Amniotic stem cell (primary cell): ENCODE measurements around the gene C2CD4D.

ENCODE experiments used
- DNase-seq: peaks from one replicate; lab custom pipeline; 2025; lab: John Stamatoyannopoulos, UW

C2CD4D gene

DNA sequence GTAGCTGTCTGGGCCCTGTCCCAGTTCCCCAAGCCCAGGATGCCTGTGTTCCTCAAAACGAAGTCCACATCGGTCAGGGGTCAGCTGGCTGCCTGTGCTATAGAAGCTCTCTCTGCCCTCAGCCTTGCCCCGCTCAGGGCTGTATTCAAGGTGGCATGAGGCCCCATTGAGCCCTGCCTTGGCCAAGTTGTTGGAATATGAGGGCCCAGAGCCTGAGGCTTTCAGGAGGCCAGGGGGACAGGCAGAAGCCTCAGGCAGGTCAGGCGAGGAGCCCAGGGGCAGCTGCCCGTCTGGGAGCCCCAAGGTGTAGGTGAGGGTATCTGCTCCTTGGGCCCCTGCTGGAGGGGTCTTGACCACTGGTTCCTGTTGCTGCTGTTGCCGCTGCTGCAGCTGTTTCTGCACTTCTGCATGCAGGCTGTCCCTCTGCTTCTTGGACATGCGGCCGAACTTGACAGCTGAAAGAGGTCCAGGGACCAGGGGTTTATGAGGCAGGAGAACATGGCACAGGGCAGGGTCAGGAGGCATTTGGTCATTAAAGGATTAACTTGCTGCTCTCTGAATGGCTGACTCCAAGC is 24.6 kb downstream of the C2CD4D start:
- DNase-seq = no peak

DNA sequence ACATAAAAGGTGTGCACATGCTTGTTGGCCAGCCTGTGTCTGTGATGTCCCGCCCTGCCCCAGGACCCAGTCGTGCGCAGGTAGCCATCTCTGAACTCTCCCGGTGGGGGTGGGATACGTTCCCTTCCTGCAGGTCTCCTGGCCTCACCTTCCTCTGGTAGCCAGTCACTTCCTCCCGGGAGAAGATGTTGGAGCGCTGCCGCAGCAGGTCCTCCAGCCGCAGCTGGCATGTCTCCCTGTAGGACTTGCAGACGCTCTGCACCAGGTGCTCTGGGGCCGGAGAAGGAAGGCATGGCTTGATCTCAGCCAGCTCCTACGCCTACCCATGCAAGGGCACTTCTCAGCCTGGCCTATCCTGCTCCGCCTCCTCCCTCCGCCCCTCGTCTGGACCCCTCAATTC is 25.2 kb downstream of the C2CD4D start:
- no peak for DNase-seq

DNA sequence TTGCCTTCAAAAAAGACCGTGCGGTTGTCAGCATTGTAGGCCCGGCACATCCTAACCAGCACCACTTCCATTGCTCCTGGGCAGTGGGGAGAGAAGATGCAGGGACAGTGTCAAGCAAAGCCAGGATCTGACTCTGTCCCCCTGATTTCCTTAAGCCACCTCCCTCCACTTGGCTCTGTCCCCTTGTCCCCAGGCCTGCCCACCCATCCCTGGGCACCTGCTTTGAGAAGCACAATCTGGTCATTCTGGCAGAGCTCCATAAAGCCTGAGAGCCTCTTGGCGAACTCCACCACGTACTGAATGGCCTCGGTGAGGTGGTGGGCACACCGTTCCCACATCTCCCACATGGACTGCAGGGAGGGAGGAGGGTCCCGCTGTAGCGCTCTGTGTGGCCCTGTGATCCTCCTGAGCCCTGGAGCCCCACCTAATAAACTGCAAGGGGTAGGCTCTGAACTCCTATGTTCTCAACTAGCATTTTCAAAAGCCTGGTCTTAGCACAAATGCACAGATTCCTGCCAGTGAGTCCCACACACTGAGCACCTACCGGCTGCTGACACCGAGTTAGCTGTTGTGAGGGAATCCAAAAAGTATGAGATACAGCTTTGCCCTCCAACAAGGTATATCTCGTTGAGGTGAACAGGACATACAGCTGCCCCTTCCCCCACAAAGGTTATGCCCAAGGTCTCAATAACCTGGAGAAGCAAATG is 26.2 kb downstream of the C2CD4D start:
- DNase-seq = no peak

DNA sequence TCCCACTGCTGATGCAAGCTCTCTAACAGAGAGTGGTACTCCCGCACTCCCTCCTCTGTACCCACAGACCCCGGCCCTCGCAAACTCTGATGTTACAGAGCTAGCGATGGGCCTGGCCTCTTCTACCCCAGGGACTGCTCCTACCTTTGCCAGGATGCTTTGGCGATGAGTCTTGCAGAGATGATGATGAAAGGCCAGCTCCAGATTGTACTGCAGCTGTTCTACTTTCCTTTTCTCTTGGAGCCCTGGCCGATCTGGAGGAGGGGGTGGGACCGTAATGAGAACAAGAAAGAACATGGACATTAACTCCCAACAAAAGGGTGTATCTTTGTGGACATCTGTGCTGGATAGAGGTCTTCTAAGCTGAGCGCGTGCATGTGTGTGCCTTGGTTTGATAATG is 28.4 kb downstream of the C2CD4D start:
- no peak for DNase-seq

DNA sequence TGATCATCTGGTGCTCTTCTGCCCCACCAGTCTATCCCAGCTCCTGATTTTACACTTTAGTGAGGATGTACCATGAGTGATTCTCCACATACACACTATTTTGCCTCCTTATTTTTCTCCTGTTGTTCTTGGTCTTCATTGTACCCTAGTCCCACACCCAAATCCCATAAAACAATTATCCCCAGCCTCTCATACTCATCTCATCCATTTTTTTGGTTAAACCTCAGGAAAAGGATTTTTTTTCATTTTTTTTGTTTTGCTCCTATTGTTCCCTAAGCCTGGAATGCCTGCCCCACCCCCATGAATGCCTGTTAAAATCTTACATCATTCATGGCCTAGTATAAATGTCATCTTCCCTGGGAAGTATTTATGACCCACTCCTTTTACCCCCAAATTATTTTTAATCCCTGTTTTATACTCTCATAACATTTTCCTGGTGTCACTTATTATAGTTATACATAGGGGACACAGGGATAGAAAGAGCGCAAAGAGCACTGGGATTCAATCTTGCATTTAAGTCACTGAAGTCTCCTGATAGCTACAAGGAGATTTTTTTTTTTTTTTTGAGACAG is 29.5 kb downstream of the C2CD4D start:
- no peak for DNase-seq

DNA sequence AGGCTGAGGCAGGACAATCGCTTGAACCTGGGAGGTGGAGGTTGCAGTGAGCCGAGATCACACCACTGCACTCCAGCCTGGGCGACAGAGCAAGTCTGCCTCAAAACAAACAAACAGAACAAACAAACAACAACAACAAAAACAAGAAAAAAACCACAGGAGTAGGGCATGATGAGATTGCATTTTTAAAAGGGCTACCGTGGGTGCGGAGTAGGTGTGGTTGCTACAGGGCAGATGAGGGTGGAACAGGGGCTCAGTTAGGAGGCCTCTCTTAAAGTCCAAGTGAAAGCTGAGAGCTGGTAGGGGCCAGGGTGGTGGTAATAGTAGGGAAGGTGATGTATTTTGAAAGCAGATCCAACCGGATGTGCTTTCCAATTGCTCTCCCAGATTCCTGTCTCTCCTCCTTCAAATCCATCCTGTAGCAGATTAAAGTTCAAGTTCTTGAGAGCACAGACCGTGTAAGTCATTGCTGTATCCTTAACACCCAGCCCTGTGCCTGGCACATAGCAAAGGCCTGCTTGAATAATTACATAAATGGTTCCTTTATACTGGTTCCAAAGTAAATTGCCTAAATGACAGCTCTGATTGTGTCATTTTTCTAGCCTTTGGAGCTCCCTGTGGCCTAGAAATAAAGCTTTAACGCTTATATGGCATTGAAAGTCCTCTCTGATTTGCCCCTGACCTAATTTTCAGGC is 30.2 kb downstream of the C2CD4D start:
- no peak for DNase-seq

DNA sequence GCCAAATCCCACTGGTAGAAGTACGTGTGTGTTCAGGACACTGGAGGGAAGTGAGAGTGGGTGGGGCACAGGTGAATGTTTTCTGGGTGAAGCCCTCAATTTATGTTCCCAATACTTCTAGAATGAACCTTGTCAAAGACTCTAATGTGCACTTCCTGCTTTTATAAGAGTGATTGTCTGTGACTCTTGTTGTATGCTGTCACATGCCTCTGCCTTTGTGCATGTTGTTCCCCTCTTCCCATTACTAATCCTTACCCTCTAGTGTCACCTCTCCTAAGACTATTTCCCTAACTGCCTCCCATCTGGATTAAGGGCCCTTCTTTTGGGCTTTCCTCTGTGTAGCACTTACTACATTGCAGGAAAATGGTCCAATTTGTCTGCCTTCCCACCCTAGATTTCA is 31.9 kb downstream of the C2CD4D start:
- no peak for DNase-seq

DNA sequence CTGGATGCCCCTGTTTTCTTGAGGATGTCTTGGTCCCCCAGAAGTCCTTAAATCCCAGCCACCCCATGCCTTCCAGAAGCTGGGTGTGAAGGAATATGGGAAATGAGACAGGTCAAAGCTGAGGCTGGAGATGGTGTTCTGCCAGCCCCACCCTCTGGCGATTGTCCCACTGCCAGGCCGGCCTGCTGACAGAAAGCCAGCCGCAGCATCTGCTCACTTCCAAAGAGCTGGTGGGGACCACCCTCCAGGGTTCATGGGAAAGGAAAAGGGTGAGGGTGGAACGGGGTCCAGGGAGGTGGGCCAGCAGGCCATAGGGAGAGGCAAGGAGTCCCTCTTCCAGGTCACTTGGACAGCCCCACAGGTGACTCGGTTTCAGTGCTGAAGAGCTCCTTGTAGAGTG is 32.5 kb downstream of the C2CD4D start:
- no peak for DNase-seq

DNA sequence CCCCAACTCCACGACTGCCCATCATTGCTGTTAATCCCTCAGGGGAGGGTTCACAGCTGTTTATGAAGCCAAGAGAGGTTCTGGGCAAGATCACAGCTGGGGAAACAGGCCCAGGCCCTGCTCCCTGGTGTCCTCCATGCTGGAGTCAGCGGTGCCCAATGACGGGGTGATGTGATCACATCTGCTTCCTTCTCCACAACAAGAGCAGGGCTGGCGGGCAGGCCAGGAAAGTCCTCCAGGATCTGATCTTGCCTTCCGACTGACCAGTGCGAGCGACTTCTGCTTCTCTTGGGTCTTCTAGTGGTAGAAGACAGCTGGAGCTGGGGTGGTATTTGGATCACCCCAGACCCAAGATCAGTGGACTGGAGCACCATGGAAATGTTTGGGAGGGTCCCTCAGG is 33.5 kb downstream of the C2CD4D start:
- DNase-seq = no peak

DNA sequence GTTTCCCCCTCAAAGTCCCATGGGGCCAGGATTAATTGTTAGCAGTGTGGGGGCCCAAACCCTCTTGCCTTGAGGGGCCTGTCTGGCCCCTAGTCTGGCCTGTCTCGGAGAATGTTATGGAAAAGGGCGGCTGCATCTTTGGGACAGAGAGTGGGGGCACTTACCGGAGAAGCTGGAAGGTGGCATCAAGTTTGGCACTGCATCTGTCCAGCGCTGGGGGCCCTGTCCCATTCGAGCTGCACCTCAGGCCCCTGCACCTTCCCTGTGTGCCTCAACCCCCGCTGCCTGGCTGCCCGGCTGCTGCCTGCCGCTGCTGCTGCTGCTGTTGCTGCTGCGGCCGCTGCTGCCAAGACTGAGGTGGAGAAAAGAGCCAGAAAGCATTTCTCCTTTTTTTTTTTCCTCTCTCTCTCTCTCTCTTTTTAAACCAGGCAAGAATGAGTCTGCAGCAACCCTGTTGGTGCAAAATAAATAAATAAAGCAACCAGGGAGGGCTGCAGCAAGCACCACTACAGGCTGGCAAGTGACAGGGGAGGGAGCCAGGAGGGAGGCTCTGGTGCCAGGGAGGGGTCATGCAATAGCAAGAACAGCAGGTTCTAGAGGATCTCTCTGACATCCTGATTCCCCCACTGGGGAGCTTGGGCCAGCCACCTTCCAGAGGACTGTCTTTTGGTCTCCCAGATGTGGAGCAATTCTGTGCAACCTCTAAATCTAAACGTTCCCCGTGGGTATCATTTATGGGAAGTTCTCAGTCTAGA is 34.4 kb downstream of the C2CD4D start, which contains the start of gene LINGO4:
Gene LINGO4, minus strand, starts transcription at position 354 of the 755 bp plus-strand sequence. CDS start 2,715 bp downstream, outside the sequence.
- DNase-seq = no peak

DNA sequence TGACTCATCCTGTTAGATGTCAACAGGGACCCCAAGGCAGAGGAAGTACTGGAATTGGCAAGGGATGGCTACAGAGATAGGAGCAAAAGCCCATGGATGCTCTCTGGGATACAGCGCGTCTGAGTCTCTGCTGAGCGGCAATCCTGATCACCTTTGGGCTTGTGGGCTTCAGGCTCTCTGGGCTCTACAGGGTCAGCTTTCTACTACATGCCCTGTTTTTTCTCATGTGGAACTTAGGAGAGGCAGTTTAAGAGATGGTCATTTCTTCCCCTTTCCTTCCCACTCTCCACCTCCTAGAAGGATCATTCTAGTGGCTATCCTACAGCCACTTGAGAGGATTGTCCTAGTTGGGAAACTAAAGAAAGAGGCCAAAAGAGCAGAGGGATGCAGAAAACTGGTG is 35.7 kb downstream of the C2CD4D start:
- DNase-seq = no peak

DNA sequence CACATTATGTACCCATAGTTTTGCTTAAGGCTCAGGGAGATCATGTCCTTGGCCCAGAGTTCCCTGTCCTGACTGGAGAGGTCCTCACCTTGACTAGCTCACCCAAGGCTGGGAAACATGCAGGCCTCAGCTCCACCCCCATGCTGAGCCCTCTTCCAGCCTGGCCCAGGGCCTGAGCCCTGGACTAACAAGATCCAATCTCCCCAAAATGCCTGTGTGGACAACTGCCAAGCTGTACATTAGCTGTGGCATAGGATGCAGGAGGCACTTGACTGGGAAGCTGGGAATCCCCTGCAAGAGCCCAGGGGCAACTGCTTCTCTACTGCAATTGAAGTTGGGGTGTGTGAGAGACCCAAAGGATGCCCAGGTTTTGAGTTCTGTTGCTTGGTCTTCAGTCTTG is 36.5 kb downstream of the C2CD4D start:
- no peak for DNase-seq

DNA sequence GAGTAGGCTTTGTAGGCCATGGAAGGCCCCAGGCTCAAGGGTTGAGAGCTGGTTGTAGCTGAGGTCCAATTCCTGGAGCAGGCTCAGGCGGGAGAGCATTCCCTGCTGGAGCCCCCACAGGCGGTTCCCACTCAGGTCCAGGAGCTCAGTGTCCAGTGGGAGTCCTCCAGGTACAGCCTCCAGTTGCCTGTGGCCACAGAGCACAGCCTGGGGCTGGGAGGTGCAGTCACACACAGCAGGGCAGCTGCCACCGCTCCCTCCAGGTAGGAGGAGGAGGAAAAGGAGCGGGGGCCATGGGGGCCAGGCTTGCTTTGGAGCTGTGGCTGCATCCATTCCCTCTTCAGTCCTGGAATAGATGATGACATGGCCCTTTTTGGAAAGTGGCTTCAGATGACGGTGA is 37.2 kb downstream of the C2CD4D start:
- DNase-seq = no peak

DNA sequence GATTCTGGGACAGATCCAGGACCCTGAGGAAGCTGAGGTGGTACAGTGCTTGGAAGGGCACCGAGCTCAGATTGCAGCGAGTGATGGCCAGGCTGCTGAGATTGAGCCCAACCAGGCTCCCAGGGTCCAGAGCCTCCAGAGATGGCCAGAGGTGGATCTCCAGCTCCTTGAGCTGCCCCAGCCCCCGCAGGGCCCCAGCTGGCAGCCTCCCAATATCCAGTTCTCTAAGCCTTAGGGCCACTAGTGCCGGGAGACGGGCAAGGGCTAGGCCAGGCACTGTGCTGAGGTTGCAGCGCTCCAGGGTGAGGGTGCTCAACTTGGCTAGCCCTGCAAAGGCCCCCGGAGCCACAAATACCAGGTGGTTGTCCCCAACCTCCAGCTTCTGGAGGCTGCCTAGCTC is 37.8 kb downstream of the C2CD4D start:
- DNase-seq = no peak

DNA sequence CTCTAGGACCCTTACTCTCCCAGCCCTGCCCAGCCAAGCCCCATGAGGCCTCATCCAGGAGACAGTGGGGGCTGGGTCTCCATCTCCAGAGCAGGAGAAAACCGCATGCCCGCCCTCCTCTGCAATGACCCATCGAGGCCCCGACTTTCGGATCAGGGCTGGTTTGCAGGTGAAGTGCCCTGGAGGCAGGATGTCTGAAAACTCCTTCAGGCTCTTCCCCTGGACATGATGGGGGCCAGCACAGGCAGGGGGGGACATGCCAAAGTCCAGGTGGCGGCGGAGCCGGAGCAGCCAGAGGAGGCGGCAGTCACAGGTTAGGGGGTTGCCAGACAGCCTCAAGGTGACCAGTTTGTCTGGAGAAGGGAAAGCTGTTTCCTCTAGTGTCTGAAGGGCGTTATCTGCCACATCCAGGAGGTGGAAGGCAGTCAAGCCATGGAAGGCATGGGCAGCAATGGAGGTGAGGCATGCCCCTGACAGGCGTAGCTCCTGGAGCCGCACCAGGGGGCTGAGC is 38.3 kb downstream of the C2CD4D start:
- DNase-seq = no peak

DNA sequence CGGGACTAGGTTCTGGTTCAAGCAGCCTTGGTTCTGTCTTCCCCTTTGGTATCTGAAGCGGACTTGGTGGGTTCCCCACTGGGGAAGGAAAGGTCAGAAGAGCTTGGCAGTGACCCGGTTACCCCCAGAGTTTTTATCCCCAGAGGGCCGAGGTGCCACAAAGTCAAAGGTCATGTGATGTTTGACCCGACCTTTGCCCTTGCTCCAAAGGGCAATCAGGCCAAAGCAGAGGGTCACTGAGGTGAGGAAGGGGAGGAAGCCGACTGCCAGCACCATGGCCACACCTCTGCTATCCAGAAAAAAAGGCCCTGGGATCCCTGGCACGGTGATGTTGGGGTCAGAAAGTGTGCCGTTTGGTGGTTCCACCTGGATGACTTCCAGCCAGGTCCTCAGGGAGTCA is 38.8 kb downstream of the C2CD4D start:
- DNase-seq = no peak

DNA sequence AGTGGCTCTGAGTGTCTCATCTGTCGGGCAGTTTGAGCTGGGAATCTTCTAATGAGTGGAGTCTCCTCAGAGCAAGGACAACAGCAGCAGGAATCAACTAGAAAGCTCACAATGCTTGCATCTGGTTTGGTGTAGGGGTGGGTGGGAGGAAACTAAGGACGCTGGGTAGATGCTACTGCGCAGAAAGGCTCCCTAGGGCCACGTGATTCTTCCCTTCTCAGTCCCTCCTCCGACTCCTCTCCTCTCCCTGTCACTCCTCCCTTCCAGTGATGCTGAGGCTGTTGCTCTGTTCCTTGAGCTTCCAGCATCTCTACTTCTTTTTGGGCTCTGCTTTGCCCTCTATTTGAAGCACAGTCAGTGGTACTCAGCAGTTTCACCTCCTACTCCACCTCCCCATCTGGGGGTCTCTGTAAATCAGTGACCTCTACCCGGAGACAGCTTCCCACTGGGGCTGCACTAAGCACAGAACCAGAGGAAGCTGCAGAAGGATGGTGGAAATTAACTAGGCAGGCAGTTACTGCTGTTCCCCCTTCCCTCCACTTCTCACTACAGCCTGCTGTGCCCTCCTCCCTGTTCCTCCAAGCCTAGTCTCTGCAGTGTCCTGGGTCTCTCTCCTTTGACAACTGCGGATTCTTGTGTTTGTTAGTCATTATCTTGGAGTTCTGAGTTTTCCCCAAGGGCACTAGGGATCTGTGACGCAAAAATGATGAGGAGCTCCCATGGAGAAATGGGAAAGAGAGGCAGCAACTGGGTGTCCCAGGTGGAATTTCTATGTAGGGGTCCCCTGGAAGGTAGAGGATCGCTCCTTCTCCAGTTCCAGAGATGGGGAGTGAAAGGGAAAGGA is 40.2 kb downstream of the C2CD4D start:
- DNase-seq = no peak

DNA sequence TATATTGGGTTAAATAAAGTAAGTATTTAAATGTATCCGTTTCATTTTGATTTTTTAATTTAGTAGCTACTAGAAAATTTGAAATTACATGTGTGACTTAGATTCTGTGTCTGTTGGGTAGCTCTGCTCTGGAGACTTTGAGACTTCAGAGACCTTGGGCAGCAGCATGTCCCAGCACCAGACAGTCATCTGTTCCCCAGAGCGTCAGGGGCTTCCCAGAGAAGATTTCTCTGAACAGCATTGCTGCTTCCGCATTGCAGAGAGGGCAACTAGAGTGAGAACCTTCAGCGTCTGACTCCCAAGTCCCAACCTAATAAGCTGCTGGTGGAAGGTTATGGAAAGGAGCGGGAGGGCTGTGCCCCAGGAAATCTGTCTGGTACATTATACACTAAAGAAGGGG is 41.0 kb downstream of the C2CD4D start:
- no peak for DNase-seq

DNA sequence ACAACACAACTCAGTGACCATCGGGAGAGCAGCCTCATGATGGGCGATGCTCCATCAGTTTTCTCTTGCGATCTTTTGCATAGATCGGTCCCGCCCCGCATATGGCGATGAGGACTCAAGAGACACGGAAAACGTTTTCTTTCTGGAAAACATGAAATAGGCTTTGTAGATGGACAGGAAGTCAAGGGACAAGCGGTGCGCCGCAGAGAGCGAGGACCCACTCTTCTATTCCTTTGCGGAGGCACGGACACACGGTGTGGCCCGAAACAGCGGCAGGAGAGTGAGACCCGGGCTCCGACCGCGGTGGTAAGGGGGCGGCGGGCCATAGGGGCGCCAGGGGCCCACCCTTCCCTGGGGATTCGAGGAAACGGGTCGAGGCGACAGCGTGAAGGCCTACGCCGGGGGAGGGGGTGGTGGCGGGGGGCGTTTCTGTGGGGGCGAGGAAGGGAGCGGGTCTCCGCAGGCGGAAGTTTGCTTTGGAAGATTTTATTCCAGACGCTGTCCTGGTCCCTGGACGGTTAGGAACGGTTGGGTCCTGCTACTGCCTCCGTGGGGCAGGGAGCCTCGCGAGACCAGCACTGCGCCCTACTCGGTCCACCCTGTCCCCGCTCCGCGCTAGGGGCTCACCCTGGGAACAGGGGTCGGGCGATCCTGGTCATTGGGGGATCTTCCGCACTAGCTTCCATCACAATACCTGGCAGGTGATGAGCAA is 48.5 kb downstream of the C2CD4D start:
- DNase-seq = no peak
